ENCODE data around the gene ADAT1. TPM values are rescaled to one million over a fixed set of nuclear protein-coding genes. Genes with fewer than 3 reads are reported as not detected.

Gene ADAT1, protein sequence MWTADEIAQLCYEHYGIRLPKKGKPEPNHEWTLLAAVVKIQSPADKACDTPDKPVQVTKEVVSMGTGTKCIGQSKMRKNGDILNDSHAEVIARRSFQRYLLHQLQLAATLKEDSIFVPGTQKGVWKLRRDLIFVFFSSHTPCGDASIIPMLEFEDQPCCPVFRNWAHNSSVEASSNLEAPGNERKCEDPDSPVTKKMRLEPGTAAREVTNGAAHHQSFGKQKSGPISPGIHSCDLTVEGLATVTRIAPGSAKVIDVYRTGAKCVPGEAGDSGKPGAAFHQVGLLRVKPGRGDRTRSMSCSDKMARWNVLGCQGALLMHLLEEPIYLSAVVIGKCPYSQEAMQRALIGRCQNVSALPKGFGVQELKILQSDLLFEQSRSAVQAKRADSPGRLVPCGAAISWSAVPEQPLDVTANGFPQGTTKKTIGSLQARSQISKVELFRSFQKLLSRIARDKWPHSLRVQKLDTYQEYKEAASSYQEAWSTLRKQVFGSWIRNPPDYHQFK
- 74.5 and 82.1 TPM in 2 replicates for total RNA-seq

DNA sequence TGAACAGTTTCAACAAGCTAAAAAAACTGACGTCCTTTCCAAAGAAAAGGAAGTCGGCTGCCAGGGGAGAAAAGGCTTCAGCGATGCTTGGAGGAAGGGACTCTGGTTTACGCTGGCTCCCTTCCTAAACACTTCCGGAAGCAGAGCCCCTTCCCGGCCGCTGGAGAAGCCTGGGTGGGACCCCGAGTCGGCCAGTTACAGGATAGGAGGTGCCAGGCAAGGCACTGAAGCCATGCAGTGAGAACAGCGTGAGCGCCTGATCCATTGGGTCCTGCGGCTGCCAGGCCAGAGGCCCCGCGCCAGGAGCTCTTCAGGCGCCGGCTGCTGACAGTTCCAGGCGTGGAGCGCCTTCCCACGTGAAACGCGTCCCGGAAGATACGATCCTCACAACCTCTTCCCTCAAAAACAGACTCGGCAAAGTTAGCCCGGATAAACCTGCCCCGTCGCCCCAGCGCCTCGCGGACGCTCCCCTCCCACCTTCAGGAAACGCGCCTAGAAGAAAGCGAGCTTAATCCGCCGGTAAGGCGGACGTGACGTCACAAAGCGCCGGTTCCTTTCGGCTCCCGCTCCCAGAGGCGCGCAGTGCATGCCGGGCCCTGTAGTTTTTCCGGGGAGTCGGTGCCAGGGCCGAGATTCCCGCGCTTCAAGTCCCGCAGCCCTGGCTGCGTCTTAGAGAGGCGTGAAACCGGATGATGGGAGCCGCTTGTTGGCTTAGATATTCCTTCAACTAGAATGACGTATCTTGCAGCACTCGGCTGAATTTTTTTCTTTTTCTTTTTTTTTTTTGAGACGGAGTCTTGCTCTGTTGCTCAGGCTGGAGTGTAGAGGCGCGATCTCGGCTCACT lies at the start of gene ADAT1:
Gene ADAT1 (minus strand): TSS at position 521 of the 845 bp plus-strand sequence. CDS start 2,482 bp downstream, outside the sequence.

DNA sequence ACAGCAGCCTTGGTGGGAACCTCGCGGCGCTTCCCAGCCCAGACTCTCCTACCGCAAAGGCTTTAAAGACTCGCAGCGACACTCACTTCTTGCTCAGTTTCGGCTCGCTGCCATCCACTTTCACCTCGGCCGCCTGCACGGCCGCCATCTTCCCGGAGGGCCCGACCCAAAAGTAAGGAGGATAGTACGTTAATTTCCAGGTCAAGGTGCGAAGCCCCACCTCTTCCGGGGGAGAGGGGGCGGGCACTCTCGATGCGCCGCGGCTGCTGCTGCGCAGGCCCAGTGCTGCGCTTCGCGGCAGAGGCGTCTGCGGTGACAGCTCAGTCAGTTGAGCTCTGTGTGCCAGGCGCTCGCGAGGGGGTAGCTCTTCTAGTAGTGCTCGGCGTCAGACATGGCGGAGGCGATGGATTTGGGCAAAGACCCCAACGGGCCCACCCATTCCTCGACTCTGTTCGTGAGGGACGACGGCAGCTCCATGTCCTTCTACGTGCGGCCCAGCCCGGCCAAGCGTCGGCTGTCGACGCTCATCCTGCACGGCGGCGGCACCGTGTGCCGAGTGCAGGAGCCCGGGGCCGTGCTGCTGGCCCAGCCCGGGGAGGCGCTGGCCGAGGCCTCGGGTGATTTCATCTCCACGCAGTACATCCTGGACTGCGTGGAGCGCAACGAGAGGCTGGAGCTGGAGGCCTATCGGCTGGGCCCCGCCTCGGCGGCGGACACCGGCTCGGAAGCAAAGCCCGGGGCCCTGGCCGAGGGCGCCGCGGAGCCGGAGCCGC lies 24.6 kb upstream of the ADAT1 start, which contains the start of the genes KARS1 and TERF2IP:
Gene KARS1 (minus strand): TSS at position 174 of the 773 bp plus-strand sequence. CDS start 26 bp downstream, at position 148.
Gene TERF2IP (plus strand): TSS at position 282 of the 773 bp plus-strand sequence. CDS start 110 bp downstream, at position 392.

DNA sequence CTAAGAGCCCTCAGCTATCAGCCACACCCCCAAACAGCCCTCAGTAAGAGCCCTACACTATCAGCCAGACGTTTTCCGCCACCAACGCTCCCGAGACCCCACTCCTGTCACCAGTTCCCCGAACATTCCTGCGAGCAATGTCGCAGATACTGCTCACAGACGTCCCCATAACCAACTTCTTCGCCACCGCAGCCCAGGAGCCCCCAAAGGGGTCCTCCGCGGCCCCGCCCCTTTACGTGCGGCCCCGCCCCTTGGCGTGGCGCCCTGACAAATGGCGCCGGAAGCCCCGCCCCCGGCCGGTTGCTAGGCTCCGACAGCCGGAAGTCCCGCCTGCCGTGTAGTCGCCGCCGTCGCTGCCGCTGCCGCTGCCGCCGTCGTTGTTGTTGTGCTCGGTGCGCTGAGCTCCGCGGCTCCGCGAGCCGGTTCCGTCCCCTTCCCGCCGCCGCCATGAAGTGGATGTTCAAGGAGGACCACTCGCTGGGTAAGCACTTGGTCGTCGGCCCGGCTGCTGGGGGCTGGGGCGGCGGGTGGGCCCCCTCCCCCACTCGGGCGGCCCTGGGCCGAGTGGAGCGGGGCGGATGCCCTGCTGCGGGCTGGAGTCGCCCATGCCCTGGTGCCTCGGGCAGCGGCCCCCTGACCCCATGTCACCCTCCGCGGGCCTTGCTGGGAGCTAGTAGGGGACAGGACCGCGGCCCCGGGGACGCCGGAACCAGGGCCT lies 56.9 kb downstream of the ADAT1 start, which contains the start of gene GABARAPL2:
Gene GABARAPL2 (plus strand): TSS at position 340 of the 718 bp plus-strand sequence. CDS start 108 bp downstream, at position 448.

DNA sequence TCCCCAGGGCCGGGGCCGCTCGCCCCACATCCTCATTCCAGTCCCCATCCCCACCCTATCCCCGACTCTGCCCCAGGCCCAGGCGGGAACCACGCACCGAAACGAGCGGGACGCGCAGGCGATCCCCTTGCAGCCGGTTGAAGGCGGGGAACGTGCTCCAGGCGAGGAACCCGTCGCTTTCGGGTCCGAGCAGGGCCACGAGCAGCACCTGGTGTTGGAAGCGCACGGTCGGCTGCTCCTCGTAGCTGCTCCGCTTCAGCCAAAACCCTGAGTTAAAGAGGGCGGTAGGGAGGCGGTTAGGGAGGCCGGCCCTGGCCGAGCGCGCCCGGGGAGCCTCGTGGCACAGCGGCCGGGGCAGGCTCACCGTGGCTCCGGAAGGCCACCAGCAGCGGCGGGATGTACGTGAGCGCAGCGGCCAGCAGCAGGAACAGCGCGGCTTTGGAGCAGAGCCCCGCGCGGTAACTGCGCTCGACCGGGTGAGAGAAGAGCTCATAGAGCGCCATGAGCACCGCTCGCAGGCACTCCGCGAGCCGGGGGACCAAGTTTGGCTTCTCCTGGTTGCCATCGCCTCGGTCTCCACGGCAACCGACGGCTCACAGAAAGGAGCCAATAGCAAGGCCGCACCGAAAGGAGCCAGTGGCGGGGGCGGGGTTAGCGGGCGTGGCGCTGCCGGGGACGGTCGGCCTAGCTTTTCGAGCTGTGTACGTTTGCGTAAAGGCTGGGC lies 67.2 kb downstream of the ADAT1 start, which contains the start of gene TMEM231:
Gene TMEM231 (minus strand): TSS at position 546 of the 724 bp plus-strand sequence. CDS start 43 bp downstream, at position 503.

Other genes starting within 250 kb of the ADAT1 start
- gene CFDP1, start 189.8 kb downstream of the ADAT1 start, total RNA-seq: 76.3 and 91.3 TPM in 2 replicates
- 32.4 and 44.2 TPM in 2 replicates for gene TMEM170A, start 158.6 kb downstream of the ADAT1 start, total RNA-seq
- gene CHST6, start 127.8 kb downstream of the ADAT1 start, total RNA-seq: 0.40 and 1.3 TPM in 2 replicates
- gene CHST5, start 87.2 kb downstream of the ADAT1 start, total RNA-seq: not detected in 2 replicates
- gene TMEM231, start 67.0 kb downstream of the ADAT1 start, total RNA-seq: 11.3 and 11.7 TPM in 2 replicates
- 49.7 and 50.1 TPM in 2 replicates for gene GABARAPL2, start 56.9 kb downstream of the ADAT1 start, total RNA-seq
- gene KARS1, start 24.4 kb upstream of the ADAT1 start, total RNA-seq: 220 and 225 TPM in 2 replicates
- 34.5 and 42.3 TPM in 2 replicates for gene TERF2IP, start 24.5 kb upstream of the ADAT1 start, total RNA-seq
- gene CPHXL2, start 53.7 kb upstream of the ADAT1 start, total RNA-seq: not detected in 2 replicates
- gene DUXB, start 78.2 kb upstream of the ADAT1 start, total RNA-seq: not detected in 2 replicates
- not detected in 2 replicates for gene CPHXL, start 103.2 kb upstream of the ADAT1 start, total RNA-seq

All from thoracic aorta endothelial cell (primary cell).